ENCODE data around the gene ABCC12.

ABCC12 gene

DNA sequence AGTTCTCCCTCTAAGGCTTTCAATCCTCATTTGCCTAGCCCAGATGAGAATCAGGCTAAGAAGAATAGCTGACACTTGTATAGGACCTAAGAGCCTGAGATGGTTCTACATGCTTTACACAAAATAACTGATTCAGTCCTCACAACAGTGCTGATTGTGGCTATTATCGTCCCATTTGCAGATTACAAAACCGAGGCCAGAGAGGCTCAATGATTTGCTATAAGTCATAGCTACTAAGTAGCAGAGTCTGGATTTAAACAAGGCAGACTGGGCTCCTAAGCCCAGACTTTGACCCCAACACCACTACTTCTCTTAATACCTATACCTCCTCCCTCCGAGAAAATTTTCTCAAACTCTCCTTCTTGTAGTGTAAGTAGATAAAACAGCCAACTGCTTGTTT, 23.1 kb downstream of the ABCC12 start:
- no peak for DNase-seq (ENCODE audit: low read depth in 2 of 2)

DNA sequence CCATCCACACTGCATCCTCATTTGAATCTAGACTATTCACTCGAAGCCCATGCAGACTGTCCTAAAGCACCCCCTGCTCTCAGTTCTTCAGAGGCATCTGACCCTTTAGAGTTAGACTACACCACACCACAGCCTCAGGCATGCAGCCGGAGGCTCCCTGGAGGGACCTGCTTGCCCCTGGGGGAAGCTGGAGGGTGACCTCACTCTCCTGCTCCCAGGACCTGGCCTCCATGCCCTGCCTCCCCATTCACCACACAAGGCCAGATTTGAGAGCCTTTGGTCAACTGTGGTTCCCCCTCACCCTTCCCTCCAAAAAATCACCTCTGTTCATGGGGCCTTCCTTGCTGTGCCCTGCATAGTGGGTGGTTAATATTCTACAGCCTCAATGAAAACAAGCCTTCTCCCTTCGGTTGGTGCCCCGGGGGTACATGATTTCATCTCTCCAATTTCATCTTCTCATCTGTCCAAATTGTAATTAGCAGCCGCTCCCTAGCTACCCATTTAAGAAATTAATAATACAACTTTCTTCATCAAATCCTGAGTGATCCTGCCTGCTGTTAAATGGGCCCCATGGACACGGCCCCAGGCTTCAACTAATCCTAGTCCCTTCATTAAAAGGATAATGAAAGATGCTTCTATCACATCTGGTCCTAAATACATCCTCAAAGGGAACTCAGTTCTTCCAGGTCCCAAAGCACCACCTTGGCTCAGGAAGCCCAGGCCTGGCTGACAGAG, 24.4 kb downstream of the ABCC12 start:
- DNase-seq (ENCODE audit: low read depth in 2 of 2): no peak

DNA sequence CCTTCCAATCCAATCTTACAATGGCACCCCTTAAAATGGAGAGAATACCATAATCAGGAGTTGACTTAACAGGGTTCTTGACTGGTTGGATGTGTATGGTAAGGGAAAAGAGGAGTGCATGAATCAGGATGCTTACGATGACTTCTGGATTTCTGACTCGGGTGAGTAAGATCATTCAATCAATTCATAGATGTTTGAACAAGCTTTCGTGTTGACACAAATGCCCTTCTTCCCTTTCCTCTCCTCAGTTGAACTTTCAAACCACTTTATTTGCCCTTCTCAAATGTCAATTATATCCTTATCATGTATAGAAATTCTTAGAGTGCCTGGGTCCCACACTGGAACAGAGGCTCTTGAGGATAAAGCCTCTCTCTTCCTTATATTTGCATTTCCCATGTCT, 25.9 kb downstream of the ABCC12 start:
- no peak for DNase-seq (ENCODE audit: low read depth in 2 of 2)

DNA sequence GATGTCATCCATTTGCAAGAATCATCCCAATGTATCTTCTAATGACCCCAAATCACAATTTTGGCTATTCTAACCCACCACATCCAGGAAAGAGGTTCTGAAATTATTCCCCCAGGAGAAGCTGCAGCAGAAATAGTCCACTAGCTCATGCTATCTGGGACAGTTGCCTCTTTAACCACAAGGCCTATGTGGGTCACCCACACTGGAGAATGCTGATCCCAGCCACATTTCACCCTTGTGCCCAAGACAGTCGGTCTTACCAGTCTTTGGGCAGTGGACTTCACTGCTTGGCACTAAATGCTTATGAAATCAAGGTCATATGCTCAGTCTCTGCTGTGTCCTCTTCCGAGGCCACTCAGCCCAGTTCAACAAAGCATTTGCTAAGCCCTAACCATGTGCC, 27.0 kb downstream of the ABCC12 start:
- DNase-seq (ENCODE audit: low read depth in 2 of 2): no peak

DNA sequence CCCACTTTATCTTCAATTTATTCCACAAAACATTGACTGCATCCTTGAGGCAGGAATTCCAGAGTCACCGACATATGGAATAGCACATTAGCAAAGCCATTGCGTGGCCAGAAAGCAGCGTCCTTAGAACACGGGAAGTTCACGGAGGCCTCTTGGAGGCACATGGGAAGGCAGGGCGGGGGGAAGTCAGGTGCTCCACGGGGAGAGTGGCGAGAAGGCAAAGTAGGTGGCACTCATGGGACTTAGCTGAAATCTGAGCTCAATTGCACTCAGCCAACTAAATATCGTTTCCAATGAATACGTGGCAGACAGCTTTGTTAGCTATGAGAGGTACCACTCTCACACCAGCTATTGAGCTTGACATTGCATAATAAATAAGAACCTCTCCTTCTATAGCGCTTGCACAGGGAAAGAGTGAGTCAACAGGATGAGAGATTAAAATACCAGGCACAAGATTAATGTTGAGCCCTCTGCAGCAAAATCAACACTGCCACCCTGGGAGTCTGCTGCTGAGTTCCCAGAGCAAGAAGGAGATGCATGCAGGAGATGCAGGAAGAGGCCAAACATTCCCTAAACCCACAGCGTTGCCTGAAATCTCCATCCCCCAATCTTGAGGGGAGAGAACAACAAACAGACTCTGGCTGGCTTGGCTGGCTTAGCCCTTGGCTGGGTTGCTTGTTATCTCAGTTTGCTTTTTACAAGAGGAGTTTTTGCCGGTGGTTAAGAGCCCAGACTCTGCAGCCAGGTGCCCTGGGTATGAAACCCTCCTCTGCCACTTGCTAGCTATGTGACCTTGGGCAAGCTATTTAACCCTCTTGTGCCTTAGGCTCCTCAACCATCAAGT, 28.8 kb downstream of the ABCC12 start:
- no peak for DNase-seq (ENCODE audit: low read depth in 2 of 2)

DNA sequence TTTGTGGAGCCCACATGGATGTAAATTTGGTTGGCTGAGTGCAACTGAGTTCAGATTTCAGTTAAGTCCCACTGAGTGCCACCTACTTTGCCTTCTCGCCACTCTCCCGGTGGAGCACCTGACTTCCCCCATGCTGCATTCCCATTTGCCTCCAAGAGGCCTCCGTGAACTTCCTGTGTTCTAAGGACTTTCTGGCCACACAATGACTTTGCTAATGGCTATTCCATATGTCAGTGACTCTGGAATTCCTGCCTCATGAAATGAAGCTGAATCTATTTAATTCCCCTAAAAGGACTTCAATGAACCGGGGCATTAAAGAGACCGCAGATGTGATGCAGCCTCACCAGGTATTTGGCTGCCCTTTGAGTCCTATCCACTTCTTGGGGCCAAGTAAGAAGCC, 29.9 kb downstream of the ABCC12 start:
- DNase-seq (ENCODE audit: low read depth in 2 of 2): no peak

DNA sequence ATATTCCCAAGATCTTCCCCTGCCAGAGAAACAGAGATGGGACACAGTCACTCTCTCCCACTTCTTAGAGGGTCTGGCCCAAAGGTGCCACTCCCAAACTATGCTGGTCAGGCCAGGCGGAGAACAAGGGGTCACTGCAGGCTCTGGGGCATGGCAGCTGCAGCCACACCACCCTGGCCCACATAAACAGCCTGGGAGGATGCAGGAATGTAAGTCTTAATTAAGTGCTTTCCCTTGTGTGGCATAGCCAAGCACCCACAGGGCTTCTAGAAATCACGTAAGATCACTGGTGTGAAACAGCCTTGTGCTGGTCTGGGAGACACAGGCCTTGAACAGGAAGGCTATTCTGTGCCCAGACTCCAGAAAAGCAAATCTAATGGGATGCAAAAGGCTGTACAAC, 31.5 kb downstream of the ABCC12 start:
- no peak for DNase-seq (ENCODE audit: low read depth in 2 of 2)

DNA sequence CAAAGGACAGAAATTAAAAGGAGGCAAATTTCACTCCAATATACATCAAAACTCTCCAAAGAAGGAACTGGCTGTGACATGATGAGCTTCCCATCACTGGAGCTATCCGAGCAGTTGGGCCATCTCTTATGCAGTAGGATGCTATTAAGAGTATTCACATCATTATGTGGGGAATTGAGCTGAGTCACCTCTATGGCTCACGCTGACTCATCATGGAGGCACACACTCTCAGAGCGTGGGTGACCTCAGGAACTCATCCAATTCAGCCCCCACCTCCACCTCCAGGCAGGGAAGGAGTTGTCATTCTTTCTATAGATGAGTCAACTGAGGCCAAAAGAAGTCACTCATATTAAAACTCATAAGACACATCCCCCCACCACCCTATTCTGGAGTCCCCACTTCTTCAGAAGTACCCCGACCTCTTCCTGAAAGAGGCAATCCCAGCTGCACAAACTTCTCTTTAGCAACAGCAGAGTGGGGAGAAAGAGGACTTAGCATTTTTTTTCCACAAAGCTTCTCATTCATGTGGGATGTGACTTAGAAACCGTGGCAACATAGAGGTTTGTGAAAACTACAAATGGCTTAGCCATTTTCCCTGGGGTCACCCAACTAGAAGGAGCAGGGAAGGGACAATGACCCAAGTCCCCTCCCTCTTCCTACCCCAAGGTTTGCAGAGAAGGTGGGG, 32.5 kb downstream of the ABCC12 start:
- peak; percentile 2 to 4 for DNase-seq (ENCODE audit: low read depth in 2 of 2)

DNA sequence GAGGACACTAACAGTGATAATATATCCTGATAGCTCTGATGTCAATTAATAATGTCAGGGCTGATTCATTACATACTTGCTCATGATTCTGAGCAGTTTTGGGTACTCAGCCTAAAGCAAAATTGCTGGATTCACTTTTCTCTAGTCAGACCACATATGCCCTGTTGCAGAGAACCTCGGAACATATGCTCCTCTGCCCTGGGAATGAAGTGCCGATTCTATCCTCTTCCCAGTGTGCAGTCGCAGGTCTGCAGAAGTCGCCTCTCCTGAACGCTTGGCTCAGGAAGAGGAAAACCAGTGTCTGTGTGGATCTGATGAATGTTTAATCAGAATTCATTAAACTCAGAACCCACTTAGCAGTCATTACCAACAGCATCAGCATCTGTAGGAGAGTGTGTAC, 34.5 kb downstream of the ABCC12 start:
- DNase-seq (ENCODE audit: low read depth in 2 of 2): no peak

DNA sequence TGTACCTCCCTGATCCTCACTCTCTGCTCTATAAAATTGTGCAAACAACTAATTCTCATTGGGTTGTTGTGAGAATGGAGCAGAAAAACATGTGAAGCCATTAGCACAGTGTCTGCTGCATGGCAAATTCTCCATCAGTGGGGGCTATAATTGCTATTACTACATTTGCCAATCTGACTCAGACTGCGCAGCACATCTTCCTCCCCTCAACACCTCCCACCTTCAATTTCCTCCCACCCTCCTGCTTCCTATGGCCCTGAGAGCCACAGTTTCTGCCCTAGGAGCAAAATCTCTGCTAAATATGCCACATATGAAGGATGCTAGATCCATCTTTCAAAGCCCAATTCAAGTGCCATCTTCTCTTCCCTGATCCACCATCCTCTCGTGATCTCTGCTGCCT, 37.0 kb downstream of the ABCC12 start:
- DNase-seq (ENCODE audit: low read depth in 2 of 2): no peak

DNA sequence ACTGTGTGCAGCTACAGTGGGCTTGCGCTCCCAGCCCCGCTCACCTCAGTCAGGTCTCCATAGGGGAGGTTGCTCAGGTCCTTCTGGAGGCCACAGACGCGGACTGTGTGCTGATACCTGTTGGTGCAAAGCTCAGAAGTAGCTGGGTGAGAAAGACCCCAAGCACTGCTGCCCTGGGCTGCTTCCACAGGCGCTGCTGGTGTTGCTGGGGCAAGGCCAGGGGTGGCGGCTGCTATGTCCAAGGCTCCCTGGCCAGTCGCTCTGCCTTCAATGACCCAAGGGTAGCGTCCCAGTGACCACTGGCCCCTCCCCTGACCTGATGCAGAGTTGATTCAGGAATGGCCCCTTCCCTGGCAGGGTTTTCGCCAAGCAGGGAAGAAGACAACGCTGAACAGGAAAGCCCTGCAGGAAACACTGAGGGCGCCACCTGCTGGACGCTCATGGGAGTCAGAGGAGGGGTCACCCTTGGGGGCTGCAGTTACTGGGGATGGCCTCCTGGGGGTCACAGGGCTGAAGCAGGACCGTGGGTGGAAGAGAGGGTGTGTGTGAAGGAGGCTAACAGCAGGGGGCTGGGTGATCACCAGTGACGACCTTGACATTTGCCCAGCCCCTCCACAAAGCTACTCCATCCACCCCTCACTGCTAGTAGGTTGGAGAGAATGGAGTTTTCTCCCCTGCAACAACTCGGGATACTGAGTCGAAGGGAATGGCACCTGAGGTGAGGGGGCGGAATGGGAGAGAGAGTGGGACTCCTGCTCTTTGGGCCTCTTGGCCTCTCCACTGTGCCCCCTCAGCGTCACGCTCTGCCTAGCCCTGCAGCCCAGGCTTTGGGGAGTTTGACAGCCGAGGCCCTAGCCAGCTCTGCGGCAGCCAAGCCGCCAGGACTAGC, 38.3 kb downstream of the ABCC12 start:
- peak; percentile 2 to 6 for DNase-seq (ENCODE audit: low read depth in 2 of 2)

DNA sequence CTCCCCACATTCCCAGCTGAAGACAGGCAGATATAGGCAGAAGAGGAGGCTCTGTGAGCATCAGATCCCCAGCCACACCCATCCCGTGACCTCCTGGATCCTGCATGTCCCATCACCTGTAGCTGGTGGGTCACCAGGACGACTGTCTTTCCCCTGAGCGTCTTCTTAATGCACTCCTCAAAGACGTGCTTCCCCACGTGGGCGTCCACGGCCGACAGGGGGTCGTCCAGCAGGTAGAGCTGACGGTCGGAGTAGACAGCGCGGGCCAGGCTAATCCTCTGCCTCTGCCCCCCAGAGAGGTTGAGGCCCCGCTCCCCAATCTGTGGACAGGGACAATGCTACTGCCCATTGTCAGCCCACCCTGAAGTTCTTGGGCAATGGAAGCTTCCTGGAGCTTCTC, 40.5 kb downstream of the ABCC12 start:
- no peak for DNase-seq (ENCODE audit: low read depth in 2 of 2)

DNA sequence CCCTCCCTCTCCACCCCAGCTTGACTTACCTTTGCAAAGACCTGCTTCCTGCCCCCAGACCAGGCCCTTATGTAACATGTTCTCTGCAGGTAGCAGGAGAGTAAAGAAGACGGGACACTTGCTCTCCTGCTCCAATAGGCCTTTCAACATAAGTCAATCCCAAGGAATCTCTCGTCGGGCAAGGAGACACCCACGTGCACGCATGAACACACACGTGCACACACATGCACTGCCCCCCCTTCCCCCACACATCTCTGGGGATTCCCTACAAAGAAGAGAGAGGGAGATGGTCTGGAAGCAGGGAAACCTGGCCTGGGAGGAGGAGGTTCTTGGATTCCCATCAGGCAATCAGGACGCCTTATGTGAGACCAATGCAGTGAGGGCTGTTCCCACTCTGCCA, 41.4 kb downstream of the ABCC12 start:
- no peak for DNase-seq (ENCODE audit: low read depth in 2 of 2)

DNA sequence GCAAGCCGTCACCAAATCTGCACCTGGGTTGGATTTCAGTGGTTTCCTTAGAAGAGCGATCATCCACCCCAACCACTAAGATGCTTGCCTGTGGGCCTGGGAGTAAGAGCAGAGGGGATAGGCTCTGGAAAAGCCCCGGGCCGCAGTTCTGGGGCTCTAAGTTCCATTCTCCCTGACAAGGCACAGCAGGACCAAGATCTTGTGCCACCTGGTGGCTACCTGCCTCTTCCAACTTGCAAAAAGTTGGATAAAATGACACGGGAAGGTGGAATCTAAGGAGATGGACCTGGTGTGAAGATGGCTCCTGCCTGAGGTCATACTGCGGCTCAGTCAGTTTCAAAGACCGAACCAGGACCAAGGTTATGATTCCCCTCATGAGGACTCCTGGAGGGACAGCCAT, 42.3 kb downstream of the ABCC12 start:
- DNase-seq (ENCODE audit: low read depth in 2 of 2): no peak

DNA sequence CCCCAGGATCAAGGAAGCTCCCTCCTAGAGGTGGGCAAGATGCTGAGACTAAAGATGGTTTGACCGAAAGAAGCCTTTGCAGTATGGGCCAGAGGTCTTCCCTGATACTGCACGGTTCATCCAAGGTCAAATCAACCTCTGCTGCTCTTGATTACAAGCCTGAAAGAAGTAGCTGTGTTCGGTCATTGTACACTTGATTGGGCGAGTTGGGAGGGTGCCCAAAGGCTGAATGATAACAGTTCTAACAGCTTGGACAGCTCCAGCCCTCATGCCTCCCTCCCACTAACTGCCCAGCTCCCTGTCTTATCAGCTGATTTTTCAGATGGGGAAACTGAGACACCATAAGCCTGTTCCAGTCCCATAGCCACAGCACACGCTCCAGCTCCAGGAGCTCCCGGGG, 42.8 kb downstream of the ABCC12 start:
- no peak for DNase-seq (ENCODE audit: low read depth in 2 of 2)

DNA sequence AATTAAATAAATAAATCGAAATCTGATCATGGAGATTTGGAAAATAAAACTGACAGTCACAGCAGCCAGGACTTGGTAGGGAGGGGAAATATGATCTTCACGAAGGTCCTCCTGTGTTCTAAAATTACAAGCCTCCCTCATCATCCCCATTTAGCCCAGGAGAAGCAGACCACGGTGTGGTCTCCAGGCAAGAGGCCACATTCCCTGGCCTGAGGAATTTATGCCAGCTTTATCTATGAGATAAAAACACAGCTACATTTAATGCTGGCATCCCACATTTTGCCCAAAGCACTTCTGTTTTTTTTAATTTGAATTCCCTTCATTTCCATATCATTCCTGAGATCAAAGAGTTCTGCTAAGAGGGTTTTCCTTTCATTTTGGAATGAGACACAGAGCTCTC, 43.2 kb downstream of the ABCC12 start:
- DNase-seq (ENCODE audit: low read depth in 2 of 2): no peak

DNA sequence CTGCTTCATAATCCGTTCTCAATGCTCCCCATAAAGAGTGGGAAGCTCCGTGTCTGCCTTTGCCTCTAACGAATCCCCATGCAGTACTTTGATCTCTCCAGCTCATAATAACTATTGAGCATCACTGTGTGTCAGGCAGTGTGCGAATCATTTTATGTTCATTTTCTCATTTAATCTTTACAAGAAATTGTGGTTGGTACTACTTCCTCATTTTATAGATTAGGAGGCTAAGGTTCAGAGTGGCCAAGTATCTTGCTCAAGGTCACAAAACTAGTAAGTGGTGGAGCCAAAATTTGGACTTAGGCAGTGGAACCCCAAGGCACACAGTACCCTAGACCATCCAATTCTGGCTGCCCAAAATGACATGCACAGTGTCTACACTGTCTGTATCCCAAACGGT, 44.8 kb downstream of the ABCC12 start:
- DNase-seq (ENCODE audit: low read depth in 2 of 2): no peak

DNA sequence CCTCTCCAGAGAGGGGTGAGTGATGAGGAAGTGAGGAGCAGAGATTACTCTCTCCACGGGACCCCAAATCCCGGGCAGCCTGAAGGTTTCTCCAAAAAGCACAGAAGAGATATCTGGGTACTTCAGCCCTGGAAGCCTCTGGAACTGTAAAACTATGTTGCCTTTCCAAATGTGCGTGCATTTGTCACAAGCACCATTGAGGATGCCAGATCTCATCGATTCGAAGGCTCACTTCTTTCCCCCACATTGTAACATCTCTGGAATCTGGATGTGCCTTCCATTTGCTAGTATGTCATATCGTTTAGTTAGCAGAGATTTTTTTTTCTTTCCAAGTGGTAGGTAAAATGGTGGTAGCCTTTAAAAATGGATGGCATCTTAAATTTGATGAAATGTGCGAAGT, 45.8 kb downstream of the ABCC12 start:
- no peak for DNase-seq (ENCODE audit: low read depth in 2 of 2)

DNA sequence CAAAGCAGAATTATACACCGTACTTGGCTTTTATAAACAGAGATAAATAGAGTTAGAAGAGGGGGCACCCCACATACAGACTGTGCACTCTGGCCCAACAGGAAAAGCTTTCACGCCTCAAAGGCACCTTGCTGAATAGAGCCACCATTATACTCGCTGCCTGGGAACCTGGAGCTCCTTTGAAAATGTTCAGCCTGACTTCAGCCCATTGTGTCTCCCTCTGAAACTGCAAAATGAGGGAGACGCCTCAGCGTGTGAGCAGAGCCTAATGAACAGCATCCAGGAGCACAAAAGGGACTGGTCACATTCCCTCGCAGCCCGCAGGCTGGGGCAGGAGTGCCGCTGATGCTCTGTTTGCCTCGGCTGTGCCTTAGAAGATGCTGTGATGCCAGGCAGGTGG, 46.3 kb downstream of the ABCC12 start:
- DNase-seq (ENCODE audit: low read depth in 2 of 2): no peak

DNA sequence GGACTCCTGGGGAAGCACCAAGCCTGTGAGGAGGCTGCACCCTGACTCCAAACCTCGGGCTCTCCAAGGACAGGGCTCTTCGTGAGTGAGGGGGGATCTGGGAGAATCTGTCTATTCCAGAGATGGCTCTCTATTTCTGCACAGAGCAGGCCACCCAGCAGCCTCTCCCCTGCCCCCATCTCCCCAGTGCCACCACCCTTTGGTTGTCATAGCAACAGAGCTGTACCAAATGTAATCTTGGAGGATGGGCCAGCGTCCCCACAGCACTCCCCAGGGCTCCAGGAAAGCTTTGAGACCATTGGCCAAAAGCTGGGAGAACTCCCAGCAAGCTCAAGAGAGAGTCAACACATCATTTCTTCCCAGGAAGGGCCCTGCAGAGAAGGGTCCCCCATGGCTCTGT, 49.3 kb downstream of the ABCC12 start:
- DNase-seq (ENCODE audit: low read depth in 2 of 2): no peak

Data from stimulated activated CD8-positive, alpha-beta memory T cell treated with anti-CD3 and anti-CD28 coated beads, Interleukin-7, amount 100 ng/mL, for 4 hours (primary cell).